Small intestine (tissue), 7 donors: ENCODE results near the gene ITPR2. TPM values are rescaled to one million over a fixed set of nuclear protein-coding genes. Genes with fewer than 3 reads are reported as not detected.
A peak's percentile ranks its signal among the peaks of the same experiment; 100 is the strongest.
"Not testable (repeated sequence)": the region's sequence is repeated elsewhere in the genome, so short reads cannot be mapped to it uniquely, and the experiment has no call there.

Experiments
- DNase-seq, 2 donors: peaks; one replicate each; pipeline versions ENCODE4 v3.0.0 to v3.0.0-alpha.2; 2013
- FAIRE-seq: peaks from 2 replicates; lab custom pipeline; 2012; peaks lifted over from hg19 to GRCh38; lab: Jason Lieb, UNC
- H3K27ac ChIP-seq, 3 donors: one replicate each; pipeline ENCODE4 v1.5.1; 2013; ENCODE audit warnings: low read length in 2 of 3, mild to moderate bottlenecking in 2 of 3, control low read depth in 1 of 3, inconsistent platforms in 1 of 3, low read depth in 1 of 3, moderate library complexity in 1 of 3
- H3K27me3 ChIP-seq, 3 donors: one replicate each; pipeline ENCODE4 v1.6.1; 2013; ENCODE audit warnings: low read length in 3 of 3, inconsistent platforms in 1 of 3; ENCODE audit not compliant: control insufficient read depth in 3 of 3, insufficient read depth in 3 of 3
- H3K36me3 ChIP-seq, 3 donors: one replicate each; pipeline ENCODE4 v1.6.1; 2013; ENCODE audit warnings: low read length in 3 of 3, inconsistent platforms in 1 of 3, low read depth in 1 of 3, mild to moderate bottlenecking in 1 of 3, moderate library complexity in 1 of 3; ENCODE audit not compliant: control insufficient read depth in 3 of 3, insufficient read depth in 2 of 3
- H3K4me1 ChIP-seq, 3 donors: one replicate each; pipeline ENCODE4 v1.6.1; 2013; ENCODE audit warnings: low read length in 2 of 3, inconsistent platforms in 1 of 3, low read depth in 1 of 3, mild to moderate bottlenecking in 1 of 3, moderate library complexity in 1 of 3; ENCODE audit not compliant: control insufficient read depth in 3 of 3, insufficient read depth in 2 of 3
- H3K4me3 ChIP-seq, 3 donors: one replicate each; pipeline ENCODE4 v1.5.1; 2013; ENCODE audit warnings: low read length in 3 of 3, control low read depth in 1 of 3, inconsistent platforms in 1 of 3, low read depth in 1 of 3, mild to moderate bottlenecking in 1 of 3, moderate library complexity in 1 of 3
- H3K9me3 ChIP-seq, 2 donors: one replicate each; pipeline ENCODE4 v1.6.1; 2013; ENCODE audit warnings: low read depth in 1 of 2, low read length in 1 of 2; ENCODE audit not compliant: control insufficient read depth in 2 of 2, insufficient read depth in 1 of 2
- WGBS, 3 donors: extraction: QIAGEN DNeasy Blood & Tissue Kit; methylation state at CpG; one replicate each; pipeline ENCODE4 v1.1.7; 2013; 5-methylcytosine and 5-hydroxymethylcytosine counted together
- polyA plus RNA-seq, 4 donors: library from polyadenylated mRNA; stranded (reverse) in 3 of 4; unstranded in 1 of 4; fragments of 200-250 nt in 3 of 4; fragments of 120-200 nt in 1 of 4; gene quantifications; one replicate each; pipeline versions ENCODE4 v1.2.1 to v1.2.3, GENCODE V29; 2013
- donor health status: healthy with polysubstance abuse.
- donor health status: control.
- donor health status: control.
- donor health status: Bipolar disorder and iron deficiency.
- donor health status: healthy.

ITPR2 gene
- polyA plus RNA-seq, 4 donors, result 2.2 to 9.2 (median 4.4) TPM

- not testable (repeated sequence) for FAIRE-seq, H3K27me3 ChIP-seq, H3K36me3 ChIP-seq, H3K4me1 ChIP-seq, DNase-seq, H3K9me3 ChIP-seq, H3K4me3 ChIP-seq, H3K27ac ChIP-seq
Measured at GRCh38 chr12:26430596-26430995, 402.4 kb downstream of the ITPR2 start.

- WGBS, 3 donors, result 82 to 92% (median 91%) methylated on average over 2 of the region's 2 CpGs
- Histone ChIP-seq H3K36me3 (no peaks in the 10 kb centered on the region), H3K27ac (no peak overlapping the region), H3K4me1 (no peaks in the 10 kb centered on the region), H3K4me3 (no peak overlapping the region), H3K27me3 (no peaks in the 10 kb centered on the region), H3K9me3 (no peaks in the 10 kb centered on the region)
- DNase-seq (no peak), FAIRE-seq (no peak)
Measured at GRCh38 chr12:26429070-26429691, 403.8 kb downstream of the ITPR2 start.

GRCh38 chr12:26428420-26428819 lies 404.6 kb downstream of the ITPR2 start:
- H3K27me3 ChIP-seq, result no peaks in the 10 kb centered on the region
- no peaks in the 10 kb centered on the region for H3K36me3 ChIP-seq
- DNase-seq, result no peak
- no peak overlapping the region for H3K27ac ChIP-seq
- H3K9me3 ChIP-seq, result no peaks in the 10 kb centered on the region
- WGBS, 3 donors, result 88 to 93% (median 89%) methylated on average over 2 of the region's 2 CpGs
- no peak for FAIRE-seq
- no peak overlapping the region for H3K4me3 ChIP-seq
- H3K4me1 ChIP-seq, result no peaks in the 10 kb centered on the region

GRCh38 chr12:26426652-26427051 lies 406.3 kb downstream of the ITPR2 start:
- no peaks in the 10 kb centered on the region for H3K9me3 ChIP-seq
- no peaks in the 10 kb centered on the region for H3K36me3 ChIP-seq
- no peaks in the 10 kb centered on the region for H3K4me1 ChIP-seq
- 89 to 97% (median 94%) methylated on average over 1 of the region's 1 CpG for WGBS, 3 donors
- H3K27me3 ChIP-seq, result no peaks in the 10 kb centered on the region
- DNase-seq (no peak), FAIRE-seq (peak; percentile 85)
- H3K4me3 ChIP-seq, result no peak overlapping the region
- H3K27ac ChIP-seq, result no peak overlapping the region

GRCh38 chr12:26425587-26426260 lies 407.3 kb downstream of the ITPR2 start:
- 68 to 90% (median 81%) methylated on average over 6 of the region's 6 CpGs for WGBS, 3 donors
- Histone ChIP-seq H3K4me3 (no peak overlapping the region), H3K27ac (no peak overlapping the region), H3K9me3 (no peaks in the 10 kb centered on the region), H3K4me1 (no peaks in the 10 kb centered on the region), H3K36me3 (no peaks in the 10 kb centered on the region), H3K27me3 (no peaks in the 10 kb centered on the region)
- FAIRE-seq (no peak), DNase-seq (no peak)

- no peaks in the 10 kb centered on the region for H3K9me3 ChIP-seq
- H3K27me3 ChIP-seq, result no peaks in the 10 kb centered on the region
- H3K4me1 ChIP-seq, result no peaks in the 10 kb centered on the region
- no peak for DNase-seq
- no peak overlapping the region for H3K4me3 ChIP-seq
- FAIRE-seq, result no peak
- peaks cover 0 to 6% (median 0%) of the 10 kb centered on the region in 3 donors for H3K36me3 ChIP-seq
- H3K27ac ChIP-seq, result no peak overlapping the region
- 61 to 78% (median 66%) methylated on average over 3 of the region's 3 CpGs for WGBS, 3 donors
Measured at GRCh38 chr12:26422839-26423398, 410.1 kb downstream of the ITPR2 start.

GRCh38 chr12:26416550-26416949 lies 416.4 kb downstream of the ITPR2 start:
- H3K36me3 ChIP-seq, result peaks cover 0 to 6% (median 4%) of the 10 kb centered on the region in 3 donors
- H3K4me1 ChIP-seq, result no peaks in the 10 kb centered on the region
- no peaks in the 10 kb centered on the region for H3K27me3 ChIP-seq
- WGBS, 3 donors, result 77 to 86% (median 83%) methylated on average over 3 of the region's 3 CpGs
- no peaks in the 10 kb centered on the region for H3K9me3 ChIP-seq
- no peak overlapping the region for H3K27ac ChIP-seq
- DNase-seq, result no peak
- no peak for FAIRE-seq
- H3K4me3 ChIP-seq, result no peak overlapping the region

- Histone ChIP-seq H3K27ac (no peak overlapping the region), H3K36me3 (peaks cover 0 to 6% (median 2%) of the 10 kb centered on the region in 3 donors), H3K27me3 (no peaks in the 10 kb centered on the region), H3K4me3 (no peak overlapping the region), H3K4me1 (no peaks in the 10 kb centered on the region), H3K9me3 (no peaks in the 10 kb centered on the region)
- FAIRE-seq (no peak), DNase-seq (peak; percentile 60 to 64)
- WGBS, 3 donors, result 25 to 70% (median 40%) methylated on average over 1 of the region's 1 CpG
Measured at GRCh38 chr12:26410689-26411088, 422.3 kb downstream of the ITPR2 start.
